Muscle layer of duodenum (tissue), 2 donors: ENCODE results near the gene GRK7.

Source experiments
- H3K27ac ChIP-seq: one replicate; pipeline ENCODE4 v1.7.0; 2013; ENCODE audit warnings: mild to moderate bottlenecking, low read length
- H3K27me3 ChIP-seq: one replicate; pipeline ENCODE4 v1.7.0; 2013; ENCODE audit warnings: low read depth, mild to moderate bottlenecking, control low read depth, low read length
- H3K36me3 ChIP-seq, 2 donors: one replicate each; pipeline ENCODE4 v1.7.0; 2013; ENCODE audit warnings: low read length in 2 of 2, control low read depth in 1 of 2, mild to moderate bottlenecking in 1 of 2; ENCODE audit not compliant: insufficient read depth in 2 of 2, control insufficient read depth in 1 of 2
- H3K4me1 ChIP-seq, 2 donors: one replicate each; pipeline ENCODE4 v1.7.0; 2013; ENCODE audit warnings: low read length in 2 of 2, mild to moderate bottlenecking in 2 of 2, control low read depth in 1 of 2, moderate library complexity in 1 of 2; ENCODE audit not compliant: insufficient read depth in 2 of 2, control insufficient read depth in 1 of 2
- H3K4me3 ChIP-seq, 2 donors: one replicate each; pipeline ENCODE4 v1.7.0; 2013; ENCODE audit warnings: low read length in 2 of 2, low read depth in 1 of 2, mild to moderate bottlenecking in 1 of 2
- H3K9me3 ChIP-seq, 2 donors: one replicate each; pipeline ENCODE4 v1.7.0; 2013; ENCODE audit warnings: low read length in 2 of 2, control low read depth in 1 of 2, mild to moderate bottlenecking in 1 of 2; ENCODE audit not compliant: control insufficient read depth in 1 of 2
- donor health status: healthy.

Gene GRK7, protein sequence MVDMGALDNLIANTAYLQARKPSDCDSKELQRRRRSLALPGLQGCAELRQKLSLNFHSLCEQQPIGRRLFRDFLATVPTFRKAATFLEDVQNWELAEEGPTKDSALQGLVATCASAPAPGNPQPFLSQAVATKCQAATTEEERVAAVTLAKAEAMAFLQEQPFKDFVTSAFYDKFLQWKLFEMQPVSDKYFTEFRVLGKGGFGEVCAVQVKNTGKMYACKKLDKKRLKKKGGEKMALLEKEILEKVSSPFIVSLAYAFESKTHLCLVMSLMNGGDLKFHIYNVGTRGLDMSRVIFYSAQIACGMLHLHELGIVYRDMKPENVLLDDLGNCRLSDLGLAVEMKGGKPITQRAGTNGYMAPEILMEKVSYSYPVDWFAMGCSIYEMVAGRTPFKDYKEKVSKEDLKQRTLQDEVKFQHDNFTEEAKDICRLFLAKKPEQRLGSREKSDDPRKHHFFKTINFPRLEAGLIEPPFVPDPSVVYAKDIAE (N-terminal part only)

DNA sequence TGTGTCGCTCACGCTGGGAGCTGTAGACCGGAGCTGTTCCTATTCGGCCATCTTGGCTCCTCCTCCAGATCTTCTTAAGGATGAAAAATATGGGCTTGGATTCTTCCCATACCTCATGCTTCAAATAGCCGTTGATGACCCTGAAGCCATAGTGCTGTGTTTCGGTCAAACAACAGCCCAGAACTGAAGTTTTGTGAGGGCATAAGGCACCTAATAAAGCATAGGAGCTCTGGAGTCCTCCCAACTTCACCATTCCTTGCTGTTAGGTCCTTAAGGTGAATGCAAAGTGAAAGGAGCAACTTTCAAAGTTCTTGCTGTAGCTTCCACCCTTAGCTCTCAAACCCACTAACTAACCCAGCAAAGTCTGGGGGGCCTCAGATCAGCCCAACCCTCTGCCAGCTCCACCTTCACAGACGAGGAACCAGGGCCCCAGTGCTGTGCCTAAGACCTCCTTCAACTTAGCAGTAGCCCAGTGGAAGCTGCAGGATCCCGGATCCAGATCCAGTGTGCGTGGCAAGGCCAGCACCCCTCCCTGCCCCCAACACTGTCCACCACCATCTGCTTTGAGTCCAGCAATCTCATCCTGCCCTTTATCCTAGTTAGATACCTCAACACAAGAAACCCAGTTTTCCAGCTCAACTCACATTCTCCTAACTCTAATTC lies at the start of gene GRK7:
Gene GRK7, plus strand, starts transcription at position 321 of the 663 bp plus-strand sequence. CDS start 14,877 bp downstream, outside the sequence.
- Histone ChIP-seq H3K36me3 (no peaks in the 10 kb centered on the region), H3K27me3 (no peaks in the 10 kb centered on the region), H3K9me3 (no peaks in the 10 kb centered on the region), H3K4me3 (no peak within 1 kb of the TSS), H3K27ac (no peak within 1 kb of the TSS), H3K4me1 (no peaks in the 10 kb centered on the region)

GRCh38 chr3:141714671-141715070 lies 48.5 kb upstream of the GRK7 start:
- H3K4me1 ChIP-seq, result no peaks in the 10 kb centered on the region
- H3K4me3 ChIP-seq, result no peak overlapping the region
- H3K27ac ChIP-seq, result no peak overlapping the region
- H3K9me3 ChIP-seq, result no peaks in the 10 kb centered on the region
- no peaks in the 10 kb centered on the region for H3K36me3 ChIP-seq
- no peaks in the 10 kb centered on the region for H3K27me3 ChIP-seq

- H3K27me3 ChIP-seq, result no peaks in the 10 kb centered on the region
- H3K4me1 ChIP-seq, result no peaks in the 10 kb centered on the region
- H3K27ac ChIP-seq, result no peak overlapping the region
- no peak overlapping the region for H3K4me3 ChIP-seq
- H3K9me3 ChIP-seq, result no peaks in the 10 kb centered on the region
- no peaks in the 10 kb centered on the region for H3K36me3 ChIP-seq
Measured at GRCh38 chr3:141722081-141722480, 41.1 kb upstream of the GRK7 start.

DNA sequence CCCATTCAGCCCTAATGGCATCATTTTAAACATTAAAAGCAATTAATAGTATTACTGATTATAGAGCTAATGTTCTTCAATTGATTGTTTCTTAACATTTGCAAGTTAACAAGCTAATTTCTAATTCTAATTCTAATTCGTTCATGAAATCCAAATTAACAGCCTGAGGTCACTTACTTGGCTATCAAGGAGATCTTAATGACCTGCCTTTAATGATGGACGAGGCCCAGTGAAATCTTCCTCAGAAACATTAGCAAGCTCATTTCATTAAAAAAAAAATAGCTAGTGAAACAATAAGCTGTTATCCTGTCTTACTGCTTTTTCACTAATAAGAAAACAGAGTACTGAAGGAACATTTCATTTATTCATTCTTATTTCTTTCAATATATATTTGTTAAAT lies 40.6 kb upstream of the GRK7 start:
- Histone ChIP-seq H3K27ac (no peak overlapping the region), H3K9me3 (no peaks in the 10 kb centered on the region), H3K4me3 (no peak overlapping the region), H3K4me1 (no peaks in the 10 kb centered on the region), H3K27me3 (no peaks in the 10 kb centered on the region), H3K36me3 (no peaks in the 10 kb centered on the region)

DNA sequence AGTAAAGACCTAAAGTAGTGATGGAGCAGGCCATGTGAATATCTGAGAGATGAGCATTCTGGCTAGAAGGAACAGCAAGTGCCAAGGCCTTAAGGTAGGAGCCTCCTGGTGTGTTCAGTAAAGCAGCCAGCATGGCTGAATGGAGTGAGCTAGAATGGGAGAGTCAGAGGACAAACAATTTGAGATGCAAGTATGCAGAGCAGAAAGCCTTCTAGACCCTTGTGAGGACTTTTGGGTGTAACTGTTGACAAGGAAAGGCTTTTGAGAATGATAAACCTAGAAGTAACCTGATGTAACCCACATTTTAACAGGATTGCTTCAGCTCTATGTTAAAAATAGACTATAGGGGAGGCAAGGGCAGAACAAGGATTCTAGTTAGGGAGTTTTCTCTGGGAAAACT lies 40.0 kb upstream of the GRK7 start:
- no peaks in the 10 kb centered on the region for H3K27me3 ChIP-seq
- no peak overlapping the region for H3K4me3 ChIP-seq
- no peaks in the 10 kb centered on the region for H3K4me1 ChIP-seq
- no peaks in the 10 kb centered on the region for H3K36me3 ChIP-seq
- H3K9me3 ChIP-seq, result no peaks in the 10 kb centered on the region
- H3K27ac ChIP-seq, result no peak overlapping the region

GRCh38 chr3:141724186-141724585 lies 39.0 kb upstream of the GRK7 start:
- Histone ChIP-seq H3K27ac (no peak overlapping the region), H3K4me1 (no peaks in the 10 kb centered on the region), H3K27me3 (no peaks in the 10 kb centered on the region), H3K36me3 (no peaks in the 10 kb centered on the region), H3K4me3 (no peak overlapping the region), H3K9me3 (no peaks in the 10 kb centered on the region)

DNA sequence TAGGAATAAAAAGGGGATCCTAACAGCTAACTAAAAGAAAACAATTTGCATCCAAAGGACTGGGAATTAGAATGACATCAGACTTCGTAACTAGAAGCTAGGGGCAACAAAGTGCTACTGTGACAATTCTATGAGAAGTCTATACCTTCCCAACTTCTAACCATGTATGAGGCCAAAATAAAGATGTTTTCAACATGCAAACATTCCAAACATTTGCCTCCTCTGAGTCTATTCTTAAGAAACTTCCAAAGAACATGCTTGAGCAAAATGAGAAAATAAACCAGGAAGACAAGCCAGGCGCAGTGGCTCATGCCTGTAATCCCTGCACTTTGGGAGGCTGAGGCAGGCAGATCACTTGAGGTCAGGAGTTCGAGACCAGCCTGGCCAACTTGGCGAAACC lies 38.2 kb upstream of the GRK7 start:
- H3K4me1 ChIP-seq, result no peaks in the 10 kb centered on the region
- no peak overlapping the region for H3K4me3 ChIP-seq
- no peaks in the 10 kb centered on the region for H3K36me3 ChIP-seq
- no peaks in the 10 kb centered on the region for H3K27me3 ChIP-seq
- no peaks in the 10 kb centered on the region for H3K9me3 ChIP-seq
- H3K27ac ChIP-seq, result no peak overlapping the region

- Histone ChIP-seq H3K27me3 (no peaks in the 10 kb centered on the region), H3K4me3 (no peak overlapping the region), H3K9me3 (no peaks in the 10 kb centered on the region), H3K36me3 (no peaks in the 10 kb centered on the region), H3K27ac (no peak overlapping the region), H3K4me1 (no peaks in the 10 kb centered on the region)
Measured at GRCh38 chr3:141726483-141726882, 36.7 kb upstream of the GRK7 start.

DNA sequence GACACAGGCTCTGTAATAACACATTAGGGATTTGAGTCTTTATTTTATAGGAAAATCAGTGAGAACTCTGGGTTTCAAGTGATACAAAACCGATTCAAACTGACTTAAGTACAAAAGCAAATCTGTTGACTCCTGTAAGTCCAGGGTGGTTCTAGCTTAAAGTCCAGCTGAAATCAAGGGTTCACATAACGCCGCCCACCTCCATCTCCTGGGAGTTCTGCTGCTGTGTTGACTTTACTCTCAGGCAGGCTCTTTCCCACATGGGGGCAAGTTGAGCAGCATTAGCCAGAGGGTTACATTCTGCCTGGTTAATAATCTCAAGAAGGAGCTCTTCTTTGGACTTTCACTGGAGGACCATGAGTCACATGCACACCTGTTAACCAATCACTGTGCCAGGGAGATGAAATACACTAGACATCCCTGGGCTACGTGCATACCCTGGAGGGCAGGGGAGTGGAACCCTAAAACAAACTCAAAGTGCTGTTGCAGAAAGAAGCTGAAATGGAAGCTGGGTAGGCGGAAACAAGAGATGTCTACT lies 34.8 kb upstream of the GRK7 start:
- Histone ChIP-seq H3K27ac (no peak overlapping the region), H3K9me3 (no peaks in the 10 kb centered on the region), H3K4me3 (no peak overlapping the region), H3K4me1 (no peaks in the 10 kb centered on the region), H3K27me3 (no peaks in the 10 kb centered on the region), H3K36me3 (no peaks in the 10 kb centered on the region)

DNA sequence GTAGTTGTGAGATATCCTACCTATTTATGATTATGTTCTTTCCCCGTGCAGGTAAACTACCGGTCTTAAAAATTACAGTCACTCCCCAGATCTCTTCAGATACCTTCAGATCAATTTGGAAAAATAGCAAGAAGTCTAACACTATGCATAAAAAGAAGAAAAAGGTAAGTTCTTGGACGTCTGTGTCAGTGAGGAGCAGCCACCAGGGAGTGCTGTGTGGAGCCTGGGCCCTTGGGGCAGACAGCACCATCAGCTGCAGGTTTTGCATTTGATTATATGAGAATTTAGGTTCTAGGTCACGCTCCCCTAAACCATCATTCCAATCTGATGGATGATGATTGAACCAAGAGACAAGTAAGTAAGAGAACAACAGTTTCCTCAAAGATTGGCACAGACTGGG lies 34.0 kb upstream of the GRK7 start:
- Histone ChIP-seq H3K4me3 (no peak overlapping the region), H3K36me3 (no peaks in the 10 kb centered on the region), H3K27me3 (no peaks in the 10 kb centered on the region), H3K9me3 (no peaks in the 10 kb centered on the region), H3K4me1 (no peaks in the 10 kb centered on the region), H3K27ac (no peak overlapping the region)

DNA sequence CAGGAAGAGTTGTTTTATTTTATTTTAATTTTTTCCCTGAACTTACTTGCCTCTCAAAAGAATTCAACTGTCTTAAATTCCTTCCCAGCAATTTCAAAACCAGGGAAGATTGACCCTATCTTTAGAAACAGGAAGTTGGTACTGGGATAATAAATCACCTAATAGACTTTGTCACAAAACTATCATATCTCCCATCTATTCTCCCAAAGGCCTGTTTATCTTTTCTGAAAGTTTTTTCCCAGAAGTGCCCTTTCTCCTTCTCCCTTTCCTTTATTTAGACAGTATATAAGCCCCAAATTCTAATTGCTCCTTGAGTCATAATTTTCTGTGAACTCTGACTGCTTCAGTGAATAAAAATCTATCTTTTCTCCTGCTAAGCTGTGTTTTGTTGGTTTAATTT lies 28.0 kb upstream of the GRK7 start:
- Histone ChIP-seq H3K9me3 (no peaks in the 10 kb centered on the region), H3K4me1 (peaks cover 4 to 5% of the 10 kb centered on the region in 2 donors), H3K4me3 (no peak overlapping the region), H3K36me3 (peaks cover 0 to 9% of the 10 kb centered on the region in 2 donors), H3K27me3 (no peaks in the 10 kb centered on the region), H3K27ac (no peak overlapping the region)
